22Rv1 (cell line): ENCODE data around the gene DNER.

ENCODE experiments used
- H3K27ac ChIP-seq: fragments of 450-650 bp; 2 replicates; pipeline ENCODE4 v1.5.1; 2017
- CTCF ChIP-seq: fragments of 450-650 bp; IDR thresholded peaks from 2 replicates; pipeline ENCODE4 v1.5.1; 2017; ENCODE audit warnings: mild to moderate bottlenecking
- ZFX ChIP-seq: fragments of 450-650 bp; IDR thresholded peaks from 2 replicates; pipeline ENCODE4 v1.6.1; 2017; ENCODE audit warnings: antibody characterized with exemption, borderline replicate concordance

DNER gene

GRCh38 chr2:229575569-229576315 lies 138.6 kb downstream of the DNER start:
- TF ChIP-seq CTCF (no peak), ZFX (no peak)
- H3K27ac ChIP-seq: no peak overlapping the region

- no peak overlapping the region for H3K27ac ChIP-seq
- TF ChIP-seq CTCF (no peak), ZFX (no peak)
These were observed 141.7 kb downstream of the DNER start for GRCh38 chr2:229572507-229573271.

GRCh38 chr2:229571243-229571642 lies 143.1 kb downstream of the DNER start:
- TF ChIP-seq CTCF: no peak
- TF ChIP-seq ZFX: no peak
- H3K27ac ChIP-seq: no peak overlapping the region

GRCh38 chr2:229566370-229566769 lies 148.0 kb downstream of the DNER start:
- no peak overlapping the region for H3K27ac ChIP-seq
- TF ChIP-seq CTCF (no peak), ZFX (no peak)

- no peak for TF ChIP-seq ZFX
- TF ChIP-seq CTCF: no peak
- no peak overlapping the region for H3K27ac ChIP-seq
These were observed 150.0 kb downstream of the DNER start for GRCh38 chr2:229564300-229564907.

- no peak for TF ChIP-seq ZFX
- no peak for TF ChIP-seq CTCF
- no peak overlapping the region for H3K27ac ChIP-seq
These were observed 151.0 kb downstream of the DNER start for GRCh38 chr2:229563388-229563787.
